ENCODE measurements around the gene ZNF592.

The ZNF592 gene, protein sequence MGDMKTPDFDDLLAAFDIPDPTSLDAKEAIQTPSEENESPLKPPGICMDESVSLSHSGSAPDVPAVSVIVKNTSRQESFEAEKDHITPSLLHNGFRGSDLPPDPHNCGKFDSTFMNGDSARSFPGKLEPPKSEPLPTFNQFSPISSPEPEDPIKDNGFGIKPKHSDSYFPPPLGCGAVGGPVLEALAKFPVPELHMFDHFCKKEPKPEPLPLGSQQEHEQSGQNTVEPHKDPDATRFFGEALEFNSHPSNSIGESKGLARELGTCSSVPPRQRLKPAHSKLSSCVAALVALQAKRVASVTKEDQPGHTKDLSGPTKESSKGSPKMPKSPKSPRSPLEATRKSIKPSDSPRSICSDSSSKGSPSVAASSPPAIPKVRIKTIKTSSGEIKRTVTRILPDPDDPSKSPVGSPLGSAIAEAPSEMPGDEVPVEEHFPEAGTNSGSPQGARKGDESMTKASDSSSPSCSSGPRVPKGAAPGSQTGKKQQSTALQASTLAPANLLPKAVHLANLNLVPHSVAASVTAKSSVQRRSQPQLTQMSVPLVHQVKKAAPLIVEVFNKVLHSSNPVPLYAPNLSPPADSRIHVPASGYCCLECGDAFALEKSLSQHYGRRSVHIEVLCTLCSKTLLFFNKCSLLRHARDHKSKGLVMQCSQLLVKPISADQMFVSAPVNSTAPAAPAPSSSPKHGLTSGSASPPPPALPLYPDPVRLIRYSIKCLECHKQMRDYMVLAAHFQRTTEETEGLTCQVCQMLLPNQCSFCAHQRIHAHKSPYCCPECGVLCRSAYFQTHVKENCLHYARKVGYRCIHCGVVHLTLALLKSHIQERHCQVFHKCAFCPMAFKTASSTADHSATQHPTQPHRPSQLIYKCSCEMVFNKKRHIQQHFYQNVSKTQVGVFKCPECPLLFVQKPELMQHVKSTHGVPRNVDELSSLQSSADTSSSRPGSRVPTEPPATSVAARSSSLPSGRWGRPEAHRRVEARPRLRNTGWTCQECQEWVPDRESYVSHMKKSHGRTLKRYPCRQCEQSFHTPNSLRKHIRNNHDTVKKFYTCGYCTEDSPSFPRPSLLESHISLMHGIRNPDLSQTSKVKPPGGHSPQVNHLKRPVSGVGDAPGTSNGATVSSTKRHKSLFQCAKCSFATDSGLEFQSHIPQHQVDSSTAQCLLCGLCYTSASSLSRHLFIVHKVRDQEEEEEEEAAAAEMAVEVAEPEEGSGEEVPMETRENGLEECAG (N-terminal part only)

DNA sequence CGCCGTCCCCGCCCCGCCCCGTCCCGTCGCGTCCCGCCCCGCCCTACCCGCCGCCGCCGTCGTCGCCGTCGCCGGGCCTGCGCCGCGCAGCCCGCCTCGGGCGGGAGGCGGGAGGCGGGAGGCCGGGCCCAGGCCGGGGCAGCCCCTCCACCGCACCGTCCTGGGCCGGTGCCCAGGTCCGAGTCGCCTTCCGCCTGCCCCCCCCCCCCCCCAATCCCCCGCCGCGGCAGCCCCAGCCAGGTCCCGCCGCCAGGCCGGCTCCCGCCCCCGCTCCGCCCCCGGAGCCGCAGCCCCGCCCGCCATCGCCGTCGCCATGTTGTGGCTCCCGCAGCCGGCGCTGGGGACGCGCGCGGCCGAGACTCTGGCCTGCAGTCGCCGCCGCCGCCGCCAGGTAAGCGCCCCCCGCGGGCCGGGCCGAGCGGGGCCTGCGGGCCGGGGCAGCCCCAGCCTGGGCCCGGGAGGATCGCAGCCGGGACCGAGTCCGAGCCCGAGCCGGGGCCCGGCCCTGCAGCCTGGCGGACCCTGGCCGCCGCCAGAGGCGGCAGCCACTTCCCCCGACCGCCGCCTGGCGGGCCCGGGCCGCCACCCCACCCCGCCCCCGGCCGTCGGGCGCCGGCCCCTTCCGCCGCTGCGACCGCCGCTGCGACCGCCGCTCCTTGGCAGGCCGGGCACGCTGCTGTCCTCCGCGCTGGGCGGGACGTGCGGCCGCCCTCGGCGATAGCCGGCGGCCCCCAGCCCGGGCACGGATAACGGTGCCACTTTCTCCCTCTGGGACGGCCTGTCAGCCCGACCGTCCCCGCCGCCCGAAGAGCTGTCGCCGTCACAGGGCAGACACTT lies at the start of gene ZNF592:
Gene ZNF592, plus strand, starts transcription at position 319 of the 837 bp plus-strand sequence. CDS start 34,084 bp downstream, outside the sequence.
- Histone ChIP-seq H3K27me3 (ENCODE audit: insufficient read depth, low read length) (no peaks in the 10 kb centered on the region), H3K4me1 (ENCODE audit: control insufficient read depth, insufficient read depth, low read length, unreplicated experiment) (peaks cover 16% of the 10 kb centered on the region), H3K36me3 (ENCODE audit: insufficient read depth, low read length) (no peaks in the 10 kb centered on the region), H3K27ac (ENCODE audit: low read depth, low read length) (peak within 1 kb of the TSS; percentile 83), H3K4me3 (ENCODE audit: low read depth, low read length) (peak within 1 kb of the TSS; percentile 100), H2AFZ (ENCODE audit: low read length, unreplicated experiment) (peak within 1 kb of the TSS; percentile 94), H3K79me2 (ENCODE audit: control insufficient read depth, insufficient read depth, low read length, unreplicated experiment) (peaks cover 54% of the 10 kb centered on the region)

DNA sequence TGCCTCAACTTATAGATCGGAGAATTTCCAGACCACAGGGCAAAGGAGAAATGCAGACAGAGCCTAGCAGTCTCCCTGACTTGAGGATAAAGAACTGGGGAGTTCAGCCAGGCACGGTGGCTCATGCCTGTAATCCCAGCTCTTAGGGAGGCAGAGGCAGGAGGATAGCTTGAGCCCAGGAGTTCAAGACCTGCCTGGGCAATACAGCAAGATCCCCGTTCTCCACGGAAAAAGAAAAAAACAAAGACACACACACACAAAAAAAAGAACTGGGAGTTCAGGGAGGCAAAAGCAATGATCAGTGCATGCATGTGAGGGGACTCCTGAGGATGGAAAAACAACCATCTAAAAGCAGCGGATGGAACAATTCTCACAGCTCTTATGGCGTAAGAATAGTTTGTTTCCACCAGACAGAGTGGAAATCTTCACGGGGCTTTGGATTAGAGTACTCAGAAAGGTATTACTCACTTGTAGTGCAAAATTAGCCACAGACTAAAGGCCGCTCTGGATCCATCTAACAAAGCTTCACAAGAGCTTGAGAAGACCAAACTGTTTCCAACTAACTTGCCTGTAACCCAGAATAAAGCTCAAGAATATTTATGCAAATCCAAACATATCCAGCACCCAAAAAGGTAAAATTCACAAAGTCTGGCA lies 48.7 kb upstream of the ZNF592 start:
- Histone ChIP-seq H3K4me1 (ENCODE audit: control insufficient read depth, insufficient read depth, low read length, unreplicated experiment) (peaks cover 13% of the 10 kb centered on the region), H3K79me2 (ENCODE audit: control insufficient read depth, insufficient read depth, low read length, unreplicated experiment) (peaks cover 90% of the 10 kb centered on the region), H2AFZ (ENCODE audit: low read length, unreplicated experiment) (no peak overlapping the region), H3K27ac (ENCODE audit: low read depth, low read length) (no peak overlapping the region), H3K27me3 (ENCODE audit: insufficient read depth, low read length) (no peaks in the 10 kb centered on the region), H3K36me3 (ENCODE audit: insufficient read depth, low read length) (no peaks in the 10 kb centered on the region), H3K4me3 (ENCODE audit: low read depth, low read length) (no peak overlapping the region)

DNA sequence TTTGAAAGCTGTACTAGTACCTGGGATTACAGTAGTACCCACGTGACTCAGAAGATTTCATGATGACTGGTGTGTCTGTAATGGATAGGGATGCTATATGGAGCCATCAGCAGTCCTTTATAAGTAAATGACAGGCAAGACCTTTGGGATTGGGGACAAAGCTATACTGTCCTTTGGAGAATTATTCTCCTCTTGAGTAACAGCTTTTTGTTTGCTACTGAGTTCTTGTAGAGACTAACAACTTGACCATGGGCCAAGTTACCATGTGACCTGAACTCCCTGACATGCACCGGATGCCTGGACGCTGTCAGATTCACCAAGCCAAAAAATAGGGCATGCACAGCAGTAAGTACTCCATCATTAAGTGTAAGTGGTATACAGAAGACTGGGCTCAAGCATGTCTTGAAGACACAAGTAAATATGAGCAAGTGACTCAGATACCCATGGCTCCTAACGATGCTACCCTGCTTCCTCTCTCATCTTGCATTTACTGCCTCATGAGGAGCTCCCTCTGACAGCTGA lies 45.4 kb upstream of the ZNF592 start:
- Histone ChIP-seq H3K4me3 (ENCODE audit: low read depth, low read length) (no peak overlapping the region), H3K79me2 (ENCODE audit: control insufficient read depth, insufficient read depth, low read length, unreplicated experiment) (peaks cover 88% of the 10 kb centered on the region), H3K27me3 (ENCODE audit: insufficient read depth, low read length) (no peaks in the 10 kb centered on the region), H3K27ac (ENCODE audit: low read depth, low read length) (no peak overlapping the region; the same call in 1 of the 2 replicates), H3K36me3 (ENCODE audit: insufficient read depth, low read length) (0 out of 2 replicates have a peak, but pooled peaks cover 4% of the 10 kb centered on the region), H3K4me1 (ENCODE audit: control insufficient read depth, insufficient read depth, low read length, unreplicated experiment) (peaks cover 12% of the 10 kb centered on the region), H2AFZ (ENCODE audit: low read length, unreplicated experiment) (no peak overlapping the region)

DNA sequence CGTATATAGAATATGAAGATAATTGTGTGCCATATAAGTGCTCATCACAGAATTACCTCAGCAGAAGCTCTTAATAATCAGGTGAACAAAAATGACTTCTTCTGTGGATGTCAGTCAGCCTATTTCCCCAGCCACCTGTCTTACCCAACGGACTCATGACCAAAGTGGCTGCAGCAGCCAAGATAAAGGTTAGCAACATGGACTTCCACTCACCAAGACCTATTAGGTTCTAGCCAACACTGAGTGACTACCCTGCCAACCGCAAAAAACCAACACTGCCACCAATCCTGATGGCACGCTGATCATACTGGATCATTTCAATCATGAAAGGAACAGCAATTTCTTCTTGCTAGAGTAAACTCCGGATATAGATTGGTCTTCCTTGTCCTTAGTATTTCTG lies 44.6 kb upstream of the ZNF592 start:
- Histone ChIP-seq H3K4me1 (ENCODE audit: control insufficient read depth, insufficient read depth, low read length, unreplicated experiment) (peaks cover 18% of the 10 kb centered on the region), H3K79me2 (ENCODE audit: control insufficient read depth, insufficient read depth, low read length, unreplicated experiment) (peaks cover 88% of the 10 kb centered on the region), H3K27me3 (ENCODE audit: insufficient read depth, low read length) (no peaks in the 10 kb centered on the region), H3K4me3 (ENCODE audit: low read depth, low read length) (no peak overlapping the region), H3K27ac (ENCODE audit: low read depth, low read length) (no peak overlapping the region), H3K36me3 (ENCODE audit: insufficient read depth, low read length) (0 out of 2 replicates have a peak, but pooled peaks cover 4% of the 10 kb centered on the region), H2AFZ (ENCODE audit: low read length, unreplicated experiment) (no peak overlapping the region)

DNA sequence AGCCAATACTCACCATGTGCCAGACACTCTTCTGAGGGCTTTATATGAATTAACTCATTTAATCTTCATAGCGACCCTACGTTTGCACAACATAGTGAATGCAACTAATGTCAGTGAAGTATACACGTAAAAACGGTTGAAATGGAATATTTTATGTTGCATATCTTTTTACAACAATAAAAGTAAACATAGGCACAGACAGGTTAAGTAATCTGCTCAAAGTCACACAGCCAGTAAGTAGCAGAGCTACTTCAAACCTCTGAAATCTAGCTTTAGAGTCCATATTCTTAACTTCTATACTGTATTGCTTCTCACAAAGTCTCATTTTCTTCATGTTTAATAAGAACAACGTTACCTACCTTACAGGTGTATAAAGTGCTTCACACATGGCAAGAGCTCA lies 34.0 kb upstream of the ZNF592 start:
- Histone ChIP-seq H2AFZ (ENCODE audit: low read length, unreplicated experiment) (no peak overlapping the region), H3K79me2 (ENCODE audit: control insufficient read depth, insufficient read depth, low read length, unreplicated experiment) (peaks cover 58% of the 10 kb centered on the region), H3K27me3 (ENCODE audit: insufficient read depth, low read length) (no peaks in the 10 kb centered on the region), H3K4me3 (ENCODE audit: low read depth, low read length) (peak overlapping the region; percentile 78), H3K4me1 (ENCODE audit: control insufficient read depth, insufficient read depth, low read length, unreplicated experiment) (peaks cover 15% of the 10 kb centered on the region), H3K27ac (ENCODE audit: low read depth, low read length) (no peak overlapping the region), H3K36me3 (ENCODE audit: insufficient read depth, low read length) (no peaks in the 10 kb centered on the region)

DNA sequence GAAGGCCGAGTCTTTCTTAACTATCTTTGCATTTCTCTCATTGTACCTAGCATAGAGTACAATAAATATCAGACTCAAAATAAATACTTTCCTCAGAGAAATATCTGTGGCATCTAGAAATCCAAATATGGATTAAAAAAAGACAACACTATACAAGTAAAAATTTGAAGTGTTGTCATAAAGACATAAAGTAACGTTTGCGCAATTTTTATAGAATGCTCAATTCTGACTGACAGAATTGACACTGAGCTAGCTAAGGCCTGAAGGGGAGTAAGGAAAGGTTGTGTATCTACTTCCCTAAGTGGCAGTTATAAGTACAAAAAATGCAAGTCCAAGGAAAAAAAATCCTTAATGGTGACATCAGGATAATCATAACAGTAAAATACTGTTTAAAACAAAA lies 33.6 kb upstream of the ZNF592 start:
- H3K79me2 ChIP-seq (ENCODE audit: control insufficient read depth, insufficient read depth, low read length, unreplicated experiment), result peaks cover 54% of the 10 kb centered on the region
- H3K36me3 ChIP-seq (ENCODE audit: insufficient read depth, low read length), result no peaks in the 10 kb centered on the region
- H3K4me1 ChIP-seq (ENCODE audit: control insufficient read depth, insufficient read depth, low read length, unreplicated experiment), result peaks cover 15% of the 10 kb centered on the region
- peak overlapping the region; percentile 72 for H3K27ac ChIP-seq (ENCODE audit: low read depth, low read length)
- H2AFZ ChIP-seq (ENCODE audit: low read length, unreplicated experiment), result no peak overlapping the region
- H3K4me3 ChIP-seq (ENCODE audit: low read depth, low read length), result peak overlapping the region; percentile 78
- H3K27me3 ChIP-seq (ENCODE audit: insufficient read depth, low read length), result no peaks in the 10 kb centered on the region

DNA sequence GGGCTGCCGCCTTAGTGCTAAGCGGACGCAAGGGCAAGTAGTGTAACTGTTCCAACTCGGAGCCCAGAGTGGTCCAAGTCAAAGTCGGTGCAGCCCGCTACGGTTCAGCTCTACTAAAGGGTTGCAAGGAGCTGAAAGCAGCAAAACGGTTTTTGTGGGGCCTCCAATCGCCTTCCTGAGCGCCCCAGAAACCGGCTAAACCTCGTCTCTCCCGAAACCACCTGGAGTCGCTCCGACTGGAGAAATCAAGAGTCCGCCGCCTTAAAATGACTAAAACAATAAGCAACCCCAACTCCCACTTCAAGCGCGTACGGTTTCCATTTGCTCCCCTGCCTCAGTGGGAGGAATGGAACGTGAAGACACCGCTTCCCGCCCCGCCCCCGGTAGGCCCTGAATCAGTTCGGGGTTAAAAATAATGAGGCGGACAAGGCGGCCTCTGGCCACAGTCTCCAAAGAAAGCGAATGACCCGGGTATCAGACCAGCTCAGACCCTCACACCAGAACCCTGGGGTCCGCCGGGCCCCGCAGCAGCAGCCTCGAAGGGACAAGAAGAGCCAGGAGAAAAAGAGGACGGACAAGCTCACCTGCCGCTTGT lies 32.9 kb upstream of the ZNF592 start:
- H2AFZ ChIP-seq (ENCODE audit: low read length, unreplicated experiment), result peak overlapping the region; percentile 83

DNA sequence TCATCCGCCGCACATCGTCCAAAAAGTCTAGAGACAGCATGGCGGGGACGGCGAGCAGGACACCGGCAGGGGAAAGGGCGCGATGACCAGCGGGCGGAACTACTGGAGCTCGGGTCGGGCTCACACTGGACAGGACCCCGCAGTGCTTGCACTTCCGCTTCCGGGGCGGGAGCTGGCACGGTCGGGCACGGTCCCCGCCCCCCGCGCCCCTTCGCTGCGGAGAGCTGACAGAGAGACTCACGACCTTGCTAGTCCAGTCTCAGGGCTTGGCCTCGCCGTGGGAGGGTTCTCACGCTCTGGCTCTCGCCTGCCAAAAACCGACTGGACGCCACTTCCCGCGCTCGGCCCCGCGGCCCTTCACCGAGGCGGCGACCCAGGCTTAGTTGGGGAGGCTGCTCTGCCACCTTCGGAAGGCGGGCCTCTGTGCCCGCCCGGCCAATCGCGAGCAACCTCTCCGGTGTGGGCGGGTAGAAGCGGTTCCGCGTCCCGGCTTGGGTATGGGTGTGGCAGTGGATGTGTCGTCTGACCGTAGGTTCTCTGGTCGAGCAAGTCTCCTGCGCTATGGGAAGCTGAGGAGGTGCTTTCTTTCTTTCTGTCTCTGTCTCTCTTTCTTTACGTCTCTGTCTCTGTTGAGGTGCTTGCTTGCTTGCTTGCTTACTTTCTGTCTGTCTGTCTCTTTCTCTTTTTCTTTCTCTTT lies 32.2 kb upstream of the ZNF592 start, which contains the start of gene SEC11A:
Gene SEC11A, minus strand, starts transcription at position 104 of the 697 bp plus-strand sequence. Its CDS starts 64 bp downstream, at position 40.
- H3K79me2 ChIP-seq (ENCODE audit: control insufficient read depth, insufficient read depth, low read length, unreplicated experiment), result peaks cover 41% of the 10 kb centered on the region

More for the DNA sequence above, 32.9 kb upstream of the ZNF592 start:
- peaks cover 15% of the 10 kb centered on the region for H3K4me1 ChIP-seq (ENCODE audit: control insufficient read depth, insufficient read depth, low read length, unreplicated experiment)
- H3K36me3 ChIP-seq (ENCODE audit: insufficient read depth, low read length), result no peaks in the 10 kb centered on the region
- peaks cover 48% of the 10 kb centered on the region for H3K79me2 ChIP-seq (ENCODE audit: control insufficient read depth, insufficient read depth, low read length, unreplicated experiment)
- peak overlapping the region; percentile 72 for H3K27ac ChIP-seq (ENCODE audit: low read depth, low read length)
- H3K4me3 ChIP-seq (ENCODE audit: low read depth, low read length), result peak overlapping the region; percentile 78
- no peaks in the 10 kb centered on the region for H3K27me3 ChIP-seq (ENCODE audit: insufficient read depth, low read length)

More for the DNA sequence above, 32.2 kb upstream of the ZNF592 start, which contains the start of gene SEC11A:
- Histone ChIP-seq H3K4me1 (ENCODE audit: control insufficient read depth, insufficient read depth, low read length, unreplicated experiment) (peaks cover 15% of the 10 kb centered on the region), H3K27me3 (ENCODE audit: insufficient read depth, low read length) (no peaks in the 10 kb centered on the region), H2AFZ (ENCODE audit: low read length, unreplicated experiment) (peak within 1 kb of the TSS; percentile 86), H3K36me3 (ENCODE audit: insufficient read depth, low read length) (no peaks in the 10 kb centered on the region), H3K27ac (ENCODE audit: low read depth, low read length) (peak within 1 kb of the TSS; percentile 72), H3K4me3 (ENCODE audit: low read depth, low read length) (peak within 1 kb of the TSS; percentile 78)
